ENCODE results near the gene MSRB1.

DNA sequence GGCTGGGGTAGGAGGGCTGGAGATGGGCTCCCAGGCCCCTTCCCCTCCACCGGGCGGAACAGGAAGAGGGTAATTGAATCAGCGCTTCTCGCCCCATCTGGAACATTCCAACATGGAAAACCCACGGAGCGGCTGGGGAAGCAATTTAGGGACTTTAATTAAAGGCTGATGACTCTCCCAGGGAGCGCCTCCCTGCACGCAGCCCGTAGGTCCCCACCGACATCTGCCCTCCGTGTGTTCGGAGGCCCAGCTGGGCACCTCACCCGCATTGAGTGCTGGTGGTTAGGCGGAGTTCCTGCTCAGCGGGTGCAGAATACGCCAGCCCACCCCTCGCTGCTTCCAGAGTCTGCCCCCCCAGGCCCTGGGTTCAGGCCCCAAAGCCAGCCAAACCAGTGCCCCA, 34.8 kb downstream of the MSRB1 start:
- TF ChIP-seq TAF1 (IDR thresholded peaks at IDR 0.05; ENCODE audit: low read depth, low read length): no peak
- no peak for TF ChIP-seq SIN3A (conservative IDR thresholded peaks at IDR 0.05 in 1 of 2, IDR thresholded peaks at IDR 0.05 in 1 of 2; ENCODE audit: low read depth in 1 of 2, low read length in 2 of 2)
- TF ChIP-seq, protein P1, sequence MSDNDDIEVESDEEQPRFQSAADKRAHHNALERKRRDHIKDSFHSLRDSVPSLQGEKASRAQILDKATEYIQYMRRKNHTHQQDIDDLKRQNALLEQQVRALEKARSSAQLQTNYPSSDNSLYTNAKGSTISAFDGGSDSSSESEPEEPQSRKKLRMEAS (IDR thresholded peaks at IDR 0.05): no peak

Data from H1 (cell line).